NCI-H2171 treated with DMSO at 0.1 percent for 48 hours (cell line): ENCODE results near the gene SF1.

Source experiments
- DNase-seq: peaks from one replicate; lab custom pipeline; 2025; lab: John Stamatoyannopoulos, UW

SF1 gene

DNA sequence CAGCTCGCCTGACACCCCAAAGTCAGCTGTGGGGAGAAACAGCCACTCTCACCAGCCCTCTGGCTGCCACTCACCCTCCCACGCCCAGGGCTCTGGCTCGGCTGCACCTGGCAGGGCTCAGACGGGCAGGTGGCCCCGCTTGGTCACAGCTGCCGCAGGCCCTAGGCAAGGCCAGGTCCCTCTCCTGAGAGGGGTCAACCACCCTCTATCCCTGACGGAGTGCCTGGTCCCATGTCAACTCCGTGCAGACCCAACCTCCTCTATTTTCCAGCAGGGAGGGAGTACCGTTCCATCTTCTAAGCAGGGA is 22.8 kb upstream of the SF1 start:
- DNase-seq, result no peak

DNA sequence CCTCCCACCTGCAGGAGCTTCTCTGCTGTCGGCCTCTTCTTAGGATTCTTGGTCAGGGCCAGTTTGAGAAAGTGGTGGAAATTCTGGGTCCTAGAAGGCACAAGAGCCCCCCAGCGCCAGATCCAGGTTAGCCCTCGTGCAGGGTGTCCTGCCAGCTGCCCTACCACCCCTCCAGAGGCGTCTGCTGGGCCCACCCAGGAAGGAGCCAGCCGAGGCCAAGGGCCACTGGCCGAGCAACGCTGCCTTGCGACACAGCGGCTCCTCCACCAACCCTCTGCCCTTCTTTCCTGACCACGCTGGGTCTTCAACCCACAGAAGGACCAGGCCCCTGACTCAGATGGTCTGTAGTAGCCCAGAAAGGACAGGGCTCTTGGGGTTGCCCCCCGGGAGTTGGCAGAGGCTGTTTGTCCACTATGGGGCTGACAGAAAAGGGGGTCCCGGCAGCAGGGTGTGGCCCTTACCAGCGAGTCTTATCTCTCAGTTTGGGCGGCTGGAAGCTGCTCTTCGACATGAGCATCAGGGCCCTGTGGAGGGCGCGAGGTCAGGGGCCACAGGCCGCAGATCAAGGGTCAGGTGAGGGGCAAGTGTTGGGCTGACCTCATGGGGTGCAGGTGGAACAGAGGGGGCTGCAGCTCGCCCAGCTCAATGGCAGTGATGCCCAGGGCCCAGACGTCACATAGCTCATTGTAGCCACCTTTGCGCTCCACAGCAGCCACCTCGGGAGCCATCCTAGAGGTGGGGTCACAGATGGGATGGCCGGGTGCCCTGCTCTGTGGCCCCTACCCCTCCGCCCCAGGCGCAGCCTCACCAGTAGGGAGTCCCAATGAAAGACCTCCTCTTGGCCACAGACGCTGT is 22.2 kb upstream of the SF1 start:
- DNase-seq, result no peak

DNA sequence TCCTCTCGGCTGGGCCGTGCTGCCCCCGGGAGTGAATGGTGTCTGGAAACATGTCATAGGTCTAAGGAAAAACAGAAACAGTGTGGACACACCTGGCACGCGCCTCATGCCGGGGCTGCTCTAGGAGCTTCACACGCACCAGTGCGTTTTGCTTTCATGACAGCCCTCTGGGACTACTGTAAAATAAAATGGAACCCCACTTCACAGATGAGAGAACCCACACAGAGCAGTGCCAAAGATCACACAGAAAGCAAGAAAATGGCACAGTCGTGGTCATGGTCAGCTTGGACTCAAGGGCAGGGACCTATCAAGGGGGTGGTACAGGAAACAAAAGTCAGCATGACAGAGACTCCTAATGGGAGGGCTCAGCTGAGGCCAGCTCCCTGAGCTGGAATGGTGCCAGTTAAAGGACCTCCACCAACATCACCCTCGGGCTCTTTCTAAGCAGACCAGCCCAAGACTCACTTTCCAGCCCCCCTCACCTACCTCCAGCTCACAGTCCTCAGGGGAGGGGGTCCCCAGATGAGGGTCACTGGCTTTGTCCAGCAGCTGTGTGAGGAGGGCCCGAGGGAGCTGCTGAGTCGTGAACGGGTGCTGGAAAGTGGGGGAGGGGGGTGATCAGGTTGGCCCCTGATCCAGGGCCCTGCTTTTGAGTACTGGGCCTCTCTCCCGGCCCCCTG is 21.4 kb upstream of the SF1 start:
- no peak for DNase-seq

DNA sequence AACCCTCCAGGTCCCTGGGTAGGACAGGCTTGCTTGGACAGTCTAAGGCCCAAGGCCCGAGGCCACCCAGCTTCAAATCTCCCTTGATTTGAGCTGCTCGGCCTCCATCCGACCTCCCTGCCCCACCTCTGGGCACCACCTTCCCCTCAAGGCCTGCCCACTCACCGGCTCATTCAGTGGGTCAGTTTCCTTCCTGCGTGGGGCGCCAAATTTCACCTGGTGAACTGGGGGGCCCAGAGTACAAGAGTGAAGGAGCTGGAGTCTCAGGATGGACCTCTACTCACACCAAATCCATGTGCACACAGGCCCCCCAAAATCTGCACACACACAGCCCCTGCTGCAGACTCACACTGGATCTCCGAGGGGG is 20.9 kb upstream of the SF1 start:
- DNase-seq, result no peak

DNA sequence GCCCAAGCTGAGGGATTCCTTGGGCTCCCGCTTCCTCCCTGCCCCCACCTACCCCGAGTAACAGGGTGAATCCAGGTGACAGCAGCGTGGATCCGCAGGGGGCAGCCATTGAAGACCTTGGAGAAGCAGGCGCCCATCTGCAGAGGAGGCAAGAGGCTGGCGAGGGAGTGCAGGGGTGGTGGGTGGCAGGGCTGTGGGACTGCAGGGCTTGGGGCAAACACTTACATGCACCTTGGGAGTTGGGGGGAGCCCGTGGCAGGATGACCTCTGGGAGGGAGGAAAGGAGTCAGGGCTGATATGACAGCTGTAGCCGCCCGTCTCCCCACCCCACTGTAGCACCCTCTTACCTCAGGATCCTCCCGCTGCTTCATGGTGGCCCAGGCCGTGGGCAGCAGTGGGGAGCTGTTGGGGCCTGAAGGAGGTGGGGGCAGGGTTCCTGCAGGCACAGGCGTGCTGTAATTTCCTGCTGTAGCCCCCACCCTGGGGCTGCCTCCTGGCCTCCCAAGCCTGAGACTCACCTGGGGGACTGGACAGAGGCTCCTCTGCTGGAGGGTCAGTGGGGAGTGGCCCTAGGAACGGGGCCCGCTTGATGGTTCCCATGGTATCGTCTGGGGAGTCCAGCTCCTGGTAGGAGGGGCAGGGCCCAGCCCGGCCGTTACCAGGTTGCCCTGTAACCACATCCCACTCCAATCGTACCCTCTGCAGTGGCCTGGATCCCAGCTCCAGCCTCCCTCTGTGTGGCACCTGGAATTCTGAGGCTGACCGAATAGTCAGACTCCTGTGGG is 18.6 kb upstream of the SF1 start:
- no peak for DNase-seq

DNA sequence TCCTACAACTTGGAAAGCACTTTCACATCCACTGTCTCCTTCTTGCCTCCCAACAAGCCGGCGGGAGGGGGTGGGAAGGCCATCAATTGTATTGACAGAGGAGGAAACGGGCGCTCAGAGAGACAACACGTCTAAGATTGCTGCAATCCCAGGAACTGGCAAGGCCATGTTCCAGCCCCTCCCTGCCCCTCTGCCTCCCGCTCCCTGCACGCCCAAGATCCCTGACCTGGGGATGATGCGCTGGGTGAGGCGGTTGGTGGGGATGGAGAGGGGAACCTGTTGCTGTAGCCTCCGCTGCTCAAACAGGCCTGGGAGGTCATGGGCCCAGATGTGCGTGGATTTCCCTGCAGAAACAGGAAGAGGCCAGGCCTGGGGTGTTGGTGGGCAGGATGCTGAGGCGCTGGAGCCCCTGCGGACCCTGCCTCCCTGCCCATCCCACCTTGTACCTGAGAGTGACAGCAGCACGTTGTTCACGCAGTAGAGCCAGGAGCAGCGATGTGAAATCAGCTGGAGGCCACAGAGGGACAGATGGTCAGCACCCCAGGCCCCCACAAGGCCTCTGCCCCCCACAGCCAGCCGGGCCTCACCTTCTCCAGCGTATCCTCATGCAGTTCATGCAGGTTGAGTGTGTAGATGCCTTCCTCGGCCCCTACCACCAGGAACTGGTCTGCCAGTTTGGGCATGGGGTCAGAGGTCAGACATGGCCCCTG is 17.9 kb upstream of the SF1 start:
- no peak for DNase-seq

DNA sequence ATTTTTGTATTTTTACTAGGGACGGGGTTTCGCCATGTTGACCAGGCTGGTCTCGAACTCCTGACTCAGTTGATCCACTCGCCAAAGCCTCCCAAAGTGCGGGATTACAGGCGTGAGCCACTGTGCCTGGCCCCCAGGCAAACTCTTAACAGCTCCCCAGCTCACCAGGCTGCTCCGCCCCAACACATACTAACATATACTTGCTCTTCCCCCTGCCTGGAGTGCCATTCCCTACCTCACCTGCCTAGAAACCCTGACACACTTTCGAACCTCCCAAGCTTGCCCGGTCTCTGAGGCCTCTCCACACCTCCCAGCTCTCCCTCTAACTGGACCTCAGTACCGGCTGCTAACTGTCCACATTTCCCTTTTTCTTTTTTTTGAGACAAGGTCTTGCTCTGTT is 16.2 kb upstream of the SF1 start:
- DNase-seq, result no peak

DNA sequence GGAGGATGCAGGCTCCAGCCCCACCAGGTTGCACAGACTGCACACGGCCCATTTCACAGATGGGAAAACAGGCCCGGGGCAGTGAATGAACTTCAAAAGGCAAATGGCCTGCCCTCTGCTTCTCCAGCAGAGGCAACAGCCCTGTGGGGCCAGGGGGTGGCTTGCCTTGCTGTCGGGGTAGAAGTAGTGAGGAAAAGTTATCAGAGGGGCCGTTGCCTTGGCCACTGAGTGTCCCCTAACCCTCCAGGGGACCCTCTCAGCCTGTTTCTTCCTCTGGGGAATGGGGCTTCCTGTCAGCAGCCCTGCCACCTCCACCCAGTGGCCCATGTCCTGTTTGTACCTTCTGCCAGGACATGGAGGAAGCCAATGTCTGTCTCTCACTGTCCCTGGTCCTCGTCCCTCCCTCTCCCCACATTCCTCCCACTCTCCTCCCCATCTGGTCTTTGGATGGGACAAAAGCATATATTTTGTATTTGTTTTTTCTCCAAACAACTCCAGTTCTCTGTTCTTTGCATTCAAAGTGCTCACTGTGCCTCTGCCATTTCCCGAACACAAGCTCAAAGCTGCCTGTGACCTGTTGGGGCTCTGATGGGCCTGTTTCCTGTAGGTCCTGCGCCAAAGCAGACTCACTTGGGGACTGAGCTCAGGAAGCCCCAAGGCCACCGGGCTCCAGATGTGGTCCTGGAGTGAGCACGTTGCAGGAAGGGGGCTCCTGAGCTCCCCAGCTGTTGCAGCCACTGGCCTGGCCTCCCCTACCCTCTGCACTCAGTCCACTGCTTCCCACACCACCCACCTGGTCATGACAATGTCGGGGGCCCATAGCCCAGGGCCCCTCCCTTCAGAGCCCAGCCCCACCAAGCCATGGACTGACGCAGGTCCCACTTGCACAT is 15.2 kb upstream of the SF1 start:
- no peak for DNase-seq

DNA sequence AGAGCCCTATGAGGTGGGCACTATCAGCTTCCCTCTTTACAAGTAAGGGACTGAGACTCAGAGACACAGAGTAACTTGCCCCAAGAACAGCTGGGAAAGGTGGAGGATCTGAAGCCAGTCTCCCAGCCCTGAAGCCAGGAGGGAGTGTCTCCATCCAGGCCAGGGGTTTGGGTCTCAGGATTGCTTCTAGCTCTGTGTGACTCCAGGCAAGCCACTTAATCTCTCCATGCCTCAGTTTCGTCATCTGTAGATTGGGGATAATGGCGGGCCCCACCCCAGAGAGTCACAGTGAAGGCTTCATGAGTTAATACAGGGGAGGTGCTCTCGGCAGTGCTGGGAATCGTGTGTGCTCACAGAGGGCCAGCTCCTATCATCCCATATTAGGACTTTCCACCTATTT is 14.1 kb upstream of the SF1 start:
- DNase-seq, result no peak

DNA sequence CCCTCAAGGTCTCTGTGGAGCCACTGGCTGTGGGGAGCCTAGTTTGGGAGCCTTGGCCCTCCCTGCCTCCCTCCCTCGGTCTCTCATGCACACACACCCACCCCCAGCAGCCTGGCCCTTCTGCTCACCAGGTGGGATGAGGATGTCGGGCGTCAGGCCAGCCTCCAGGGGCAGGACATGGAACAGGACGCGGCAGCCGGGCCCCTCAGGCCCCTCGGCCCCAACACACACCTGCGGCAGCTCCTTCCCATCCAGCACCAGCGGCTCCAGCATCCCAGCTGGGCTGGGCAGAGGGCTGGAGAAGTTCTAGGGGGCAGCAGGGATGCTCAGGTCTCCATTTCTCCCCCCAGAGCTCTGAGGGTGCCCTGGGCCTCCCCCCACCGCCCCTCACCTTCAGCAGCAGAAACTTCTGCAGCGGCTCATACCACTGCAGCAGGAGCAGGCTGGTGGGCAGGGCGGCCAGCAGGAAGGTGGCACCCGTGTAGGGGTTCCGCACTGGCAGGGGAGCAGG is 13.5 kb upstream of the SF1 start:
- DNase-seq, result no peak

DNA sequence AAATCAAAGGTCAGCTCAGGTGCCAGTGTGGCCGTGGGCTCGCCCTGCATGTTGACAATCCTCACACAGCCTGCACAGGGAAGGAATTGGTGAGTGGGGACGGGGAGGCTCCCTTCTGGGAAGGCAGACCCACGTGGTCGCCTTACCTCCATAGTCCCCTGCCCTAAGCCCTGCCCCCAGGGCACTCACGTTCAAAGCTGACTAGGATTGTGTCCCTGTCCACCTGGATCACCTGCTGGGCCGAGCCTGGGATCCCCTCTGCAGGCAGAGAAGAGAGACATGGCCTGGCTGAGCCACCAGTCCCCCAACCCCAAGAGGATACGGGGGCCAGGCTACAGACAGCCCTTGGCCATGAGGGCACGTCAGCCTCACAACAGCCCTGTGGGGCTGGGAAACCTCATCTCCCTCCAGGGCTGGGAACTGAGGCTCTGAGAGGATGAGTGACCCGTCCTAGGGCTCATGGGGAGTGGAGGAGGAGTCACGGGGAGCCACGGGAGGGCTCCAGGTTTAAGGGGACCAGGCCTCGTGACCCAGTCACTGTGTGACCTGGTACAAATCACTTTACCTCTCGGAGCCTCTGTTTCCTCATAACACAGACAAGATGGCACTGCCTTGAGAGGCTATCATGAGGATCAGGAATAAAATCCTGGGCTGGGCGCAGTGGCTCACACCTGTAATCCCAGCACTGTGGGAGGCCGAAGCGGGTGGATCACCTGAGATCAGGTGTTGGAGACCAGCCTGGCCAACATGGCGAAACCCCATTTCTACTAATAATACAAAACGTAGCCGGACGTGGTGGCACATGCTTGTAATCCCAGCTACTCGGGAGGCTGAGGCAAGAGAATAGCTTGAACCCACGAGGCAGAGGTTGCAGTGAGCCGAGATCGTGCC is 12.1 kb upstream of the SF1 start:
- no peak for DNase-seq

DNA sequence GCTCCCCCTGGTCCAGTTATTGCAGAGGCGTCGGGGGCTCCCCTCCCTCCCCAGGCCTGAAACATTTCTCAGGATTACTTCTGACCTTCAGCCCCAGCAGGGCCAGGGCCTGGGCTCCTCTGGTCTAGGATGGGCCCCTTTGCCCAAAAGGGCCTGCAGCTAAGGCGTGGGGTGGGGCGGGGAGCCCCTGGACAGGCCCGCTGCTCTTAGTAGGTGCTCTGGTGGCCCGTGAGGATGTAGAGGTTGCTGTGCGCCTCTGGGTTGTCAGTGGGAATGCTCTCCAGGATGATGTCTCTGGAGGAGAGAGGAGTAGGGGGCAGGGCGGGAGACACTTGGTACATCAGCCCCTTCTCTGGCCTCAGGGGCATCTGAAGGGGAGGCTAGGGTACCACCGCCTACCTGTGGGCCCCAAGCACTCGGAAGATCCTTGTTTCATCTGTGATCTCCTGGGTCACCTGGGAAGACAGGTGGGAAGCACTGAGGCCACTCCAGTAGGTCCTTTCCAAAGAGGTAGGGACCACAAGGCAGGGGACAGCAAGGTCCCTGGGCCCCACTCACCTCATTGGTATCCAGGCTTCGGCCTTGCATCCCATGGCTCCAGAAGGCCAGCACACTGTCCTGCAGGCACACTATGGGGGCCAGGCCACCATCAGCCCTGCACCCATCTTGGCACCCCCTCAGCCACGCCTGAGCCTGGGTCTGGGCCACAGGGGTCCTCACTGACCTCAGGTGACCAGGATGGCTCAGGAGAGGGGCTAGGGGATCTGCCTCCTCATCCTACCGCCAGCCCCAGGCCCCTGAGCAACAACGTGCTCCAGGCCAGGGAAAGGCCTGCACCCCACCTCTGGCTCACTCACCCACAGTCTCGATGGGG is 11.2 kb upstream of the SF1 start:
- no peak for DNase-seq

DNA sequence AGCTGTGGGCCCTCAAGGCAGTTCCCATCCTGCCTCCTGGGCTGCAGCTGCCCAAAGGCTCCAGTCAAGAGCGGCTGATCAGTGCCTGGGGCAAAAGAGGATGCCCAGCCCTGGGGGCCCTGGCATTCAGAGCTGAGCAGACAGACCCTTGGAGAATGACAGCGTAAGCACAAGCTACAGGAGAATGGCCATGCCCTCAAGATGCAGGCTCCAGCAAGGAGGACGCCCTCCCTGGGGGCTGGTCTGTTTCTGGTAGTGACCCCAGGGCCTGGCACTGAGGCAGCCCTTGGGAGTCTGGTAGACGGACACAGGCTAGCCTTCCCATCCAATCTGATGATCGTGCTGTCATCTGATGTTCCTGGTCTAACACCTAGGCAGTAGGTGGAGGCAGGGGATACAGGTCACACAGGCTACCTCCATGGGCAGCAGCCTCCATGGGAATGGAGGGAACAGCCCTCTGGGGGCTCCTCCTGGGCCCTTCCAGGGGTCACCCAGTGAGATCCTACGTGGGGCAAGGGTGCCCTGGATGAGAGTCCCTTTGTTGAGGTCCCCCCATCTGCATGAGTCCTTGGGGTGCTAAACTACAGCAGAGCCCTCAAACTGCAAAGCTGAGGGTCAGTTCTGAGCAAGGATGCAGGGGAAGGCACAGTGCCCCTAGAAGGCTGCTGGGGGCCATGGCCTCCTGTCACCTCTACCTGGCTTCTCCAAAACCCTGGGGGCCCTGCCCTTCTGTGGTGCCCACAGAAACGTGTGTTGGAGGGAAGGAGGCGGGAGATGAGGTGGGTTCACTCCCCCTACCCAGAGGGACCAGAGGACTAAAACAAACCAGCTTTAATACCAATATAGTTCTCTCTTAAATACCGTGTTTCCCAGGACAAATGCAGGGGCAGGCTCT is 10.2 kb upstream of the SF1 start:
- no peak for DNase-seq

DNA sequence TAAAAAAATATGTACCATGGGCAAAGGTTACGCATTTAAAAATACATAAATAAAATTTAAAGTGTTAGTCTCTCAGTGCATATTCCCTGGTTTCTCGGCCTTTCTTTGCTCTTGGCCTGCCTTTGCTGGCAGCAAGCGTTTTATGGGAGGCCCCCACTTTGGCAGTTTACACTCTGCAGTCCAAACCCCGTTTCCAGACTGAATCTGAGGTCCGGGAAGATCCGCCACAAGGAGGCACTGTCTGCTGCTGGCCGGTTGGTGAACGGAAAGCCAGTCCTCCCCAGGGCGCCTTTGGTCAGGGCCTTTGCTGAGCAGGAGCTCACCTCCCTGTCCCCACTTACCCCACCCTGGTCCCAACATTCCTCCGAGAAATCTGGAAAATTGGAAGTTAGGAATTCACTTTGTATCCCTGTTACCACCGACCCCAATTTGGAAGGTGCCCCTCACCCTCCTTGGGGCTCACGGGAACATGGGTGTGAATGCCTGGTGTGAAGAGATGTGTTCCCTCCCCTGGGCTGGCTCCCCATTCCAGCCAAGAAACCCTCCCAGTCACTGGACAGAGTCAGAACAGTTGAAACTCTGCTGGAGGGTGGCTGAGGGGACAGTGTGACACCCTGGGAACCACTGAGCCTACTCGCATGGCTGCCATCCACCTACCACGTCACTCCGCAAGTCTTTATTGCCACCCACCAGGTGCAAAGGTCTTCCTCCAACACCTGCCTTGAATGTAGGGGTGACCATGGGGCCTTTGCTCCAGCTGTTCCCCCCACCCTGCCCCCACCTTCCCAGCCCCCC is 9.4 kb upstream of the SF1 start:
- DNase-seq, result no peak

DNA sequence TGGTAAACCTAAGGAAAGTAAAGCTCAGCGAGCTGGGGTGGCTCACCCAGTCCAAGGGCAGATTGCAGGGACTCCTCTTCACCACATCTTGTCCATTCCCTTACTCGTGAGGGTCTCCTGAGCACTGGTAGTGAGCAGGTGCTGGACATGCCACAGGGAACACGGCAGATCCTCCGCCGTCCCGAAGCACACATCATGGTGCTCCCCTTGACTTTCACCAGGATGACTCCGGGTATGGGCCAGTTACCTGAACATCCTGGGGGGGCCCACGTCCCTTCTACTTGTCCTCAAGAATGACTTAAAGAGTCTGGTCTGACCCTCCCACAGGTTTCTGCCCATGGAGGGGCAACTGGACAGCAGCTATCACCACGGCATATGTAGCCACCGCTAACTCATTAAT is 8.0 kb upstream of the SF1 start:
- no peak for DNase-seq

DNA sequence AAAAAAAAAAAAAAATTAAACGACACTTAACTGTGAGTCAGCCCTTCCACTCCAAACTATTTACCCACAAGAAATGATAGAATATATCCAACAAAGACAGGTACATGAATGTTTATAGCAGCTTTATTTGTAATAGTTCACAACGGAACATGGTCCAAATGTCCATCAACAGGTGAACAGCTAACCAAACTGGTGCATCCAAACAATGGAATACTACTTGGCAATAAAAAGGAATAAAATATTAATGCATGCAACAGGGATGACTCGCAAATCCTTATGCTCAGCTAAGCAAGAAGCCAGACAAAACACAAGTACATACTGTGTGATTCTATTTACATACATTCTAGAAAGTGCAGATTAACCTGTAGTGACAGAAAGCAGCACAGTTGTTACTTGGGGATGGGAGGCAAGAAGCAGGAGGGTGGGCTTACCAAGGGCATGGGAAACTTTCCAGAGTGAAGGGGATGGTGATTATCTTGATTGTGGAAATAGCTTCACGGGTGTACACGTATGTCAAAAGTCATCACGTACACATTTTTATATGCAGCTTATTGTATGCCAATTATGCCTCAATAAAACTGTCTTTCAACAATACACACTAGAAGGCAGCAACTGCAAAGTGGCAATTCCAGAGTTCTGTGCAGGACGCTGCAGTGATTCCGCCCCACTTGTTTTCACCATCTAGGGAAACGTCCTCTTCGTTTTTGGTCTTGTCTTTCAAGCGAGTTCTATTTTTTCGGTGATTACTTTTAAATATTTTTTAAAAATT is 6.7 kb upstream of the SF1 start:
- DNase-seq, result no peak

DNA sequence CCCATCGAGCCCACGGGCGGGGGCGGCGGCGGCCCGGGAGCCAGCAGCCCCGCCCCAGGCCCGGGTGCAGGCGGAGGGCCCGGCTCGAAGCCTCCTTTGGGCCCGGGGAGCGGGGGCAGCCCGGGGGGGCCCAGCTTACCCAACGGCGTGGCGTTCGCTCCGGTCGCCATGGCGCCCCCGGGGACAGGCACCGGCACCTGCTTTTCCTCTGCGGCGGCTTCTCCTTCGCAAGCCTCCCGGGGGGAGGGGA is 194 bp downstream of the SF1 start:
- DNase-seq, result no peak
